GM19328 (cell line): ENCODE results near the gene ZDHHC14.
"Not testable (repeated sequence)": the region's sequence is repeated elsewhere in the genome, so short reads cannot be mapped to it uniquely, and the experiment has no call there.

Source experiments
- ATAC-seq: cut with Tn5 transposase; IDR thresholded peaks from one replicate; pipeline ENCODE4 v1.9.1; 2021; ENCODE audit warnings: mild to moderate bottlenecking, moderate library complexity; ENCODE audit not compliant: unreplicated experiment

The ZDHHC14 gene

DNA sequence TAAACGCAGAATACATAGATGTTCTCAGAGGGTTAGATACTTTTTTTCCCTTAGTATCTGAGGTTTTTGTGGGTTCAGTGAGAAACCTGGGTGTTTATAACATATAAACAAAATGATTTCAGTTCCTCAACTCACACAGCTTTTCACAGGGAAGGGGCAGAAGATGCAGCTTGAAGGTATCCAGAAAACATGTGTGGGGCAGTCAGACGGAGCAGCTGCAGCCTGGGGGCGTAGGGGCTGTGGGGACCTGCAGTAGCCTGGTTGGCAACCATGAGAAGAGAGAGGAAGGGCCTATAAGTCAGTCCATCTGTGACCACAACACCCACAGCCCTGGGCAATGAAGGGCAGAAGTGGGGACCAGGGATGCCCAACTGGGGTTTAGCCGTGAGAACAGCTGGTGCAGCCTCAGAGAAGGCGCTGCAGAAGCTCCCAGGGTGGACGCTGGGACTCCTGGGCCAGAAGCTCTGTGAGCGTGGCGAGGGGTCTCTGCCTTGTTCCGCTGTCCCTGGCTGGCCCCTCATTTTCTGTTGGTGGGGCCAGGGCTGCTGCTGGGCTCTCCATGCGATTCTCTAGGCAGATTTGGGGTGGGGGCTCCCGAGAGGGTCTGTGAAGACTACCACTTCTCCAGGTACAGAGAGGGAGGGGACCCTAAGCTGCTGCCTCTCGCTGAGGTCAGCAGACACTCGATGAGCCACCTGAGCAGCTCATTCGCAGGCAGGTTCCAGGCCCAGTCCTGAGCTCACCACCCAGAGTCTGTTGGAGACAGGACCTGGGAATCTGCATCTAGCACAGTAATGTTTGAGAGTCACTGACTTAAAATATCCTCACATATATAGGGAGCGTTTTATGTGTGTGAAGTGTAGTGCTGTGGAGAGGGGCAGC, 181.2 kb downstream of the ZDHHC14 start:
- peak; percentile 42 for ATAC-seq

DNA sequence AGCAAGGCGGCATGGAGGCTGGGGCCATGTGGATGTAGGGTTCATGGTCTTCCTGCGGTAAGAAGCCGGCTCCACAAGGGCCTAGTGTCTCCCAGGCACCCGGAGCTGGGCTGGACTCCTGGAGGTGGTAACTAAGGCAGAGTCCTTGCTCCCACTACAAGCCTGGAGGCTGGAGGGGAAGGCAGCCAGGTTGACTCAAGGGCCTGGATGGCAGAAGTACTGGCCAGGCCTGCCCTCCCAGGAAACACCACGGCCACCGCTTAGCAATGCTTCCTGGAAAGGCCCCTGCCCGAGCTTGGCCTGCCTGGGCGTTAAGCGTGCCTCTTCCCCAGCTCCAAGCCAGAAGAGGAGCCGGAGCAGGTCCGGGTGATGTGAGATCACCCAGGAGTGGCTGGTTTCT, 182.0 kb downstream of the ZDHHC14 start:
- no peak for ATAC-seq

DNA sequence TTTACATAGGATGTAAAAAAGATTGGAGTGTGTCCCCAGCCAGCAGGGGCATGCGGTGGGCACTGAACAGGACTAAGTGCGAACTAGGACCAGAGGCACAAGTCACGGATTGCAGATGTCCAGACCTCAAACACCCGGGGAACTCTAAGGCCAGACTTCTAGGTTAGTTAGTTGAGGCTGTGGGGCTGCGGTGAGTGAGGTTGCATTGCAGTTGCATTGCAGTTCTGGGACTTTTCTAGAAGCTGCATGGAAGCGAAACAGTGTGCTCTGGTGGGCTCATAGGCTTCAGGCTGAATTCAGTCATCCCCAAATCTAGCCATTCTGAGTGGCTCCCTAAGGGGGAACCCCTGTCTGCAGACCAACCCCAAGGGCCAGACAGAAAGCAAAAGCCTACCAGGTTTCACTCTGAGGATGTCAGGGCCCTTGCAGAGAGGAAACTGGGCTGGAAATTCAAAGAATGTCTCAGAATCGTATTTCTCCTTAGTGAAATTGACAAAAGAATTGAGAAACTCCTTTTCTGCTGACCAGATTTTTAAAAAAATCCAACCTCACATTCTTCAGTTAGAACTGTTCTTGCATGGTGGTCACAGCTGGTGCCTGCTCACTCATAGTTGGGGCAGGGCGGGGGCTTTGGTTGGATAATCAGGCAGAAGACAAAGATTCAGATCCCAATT, 182.8 kb downstream of the ZDHHC14 start:
- peak; percentile 36 for ATAC-seq

DNA sequence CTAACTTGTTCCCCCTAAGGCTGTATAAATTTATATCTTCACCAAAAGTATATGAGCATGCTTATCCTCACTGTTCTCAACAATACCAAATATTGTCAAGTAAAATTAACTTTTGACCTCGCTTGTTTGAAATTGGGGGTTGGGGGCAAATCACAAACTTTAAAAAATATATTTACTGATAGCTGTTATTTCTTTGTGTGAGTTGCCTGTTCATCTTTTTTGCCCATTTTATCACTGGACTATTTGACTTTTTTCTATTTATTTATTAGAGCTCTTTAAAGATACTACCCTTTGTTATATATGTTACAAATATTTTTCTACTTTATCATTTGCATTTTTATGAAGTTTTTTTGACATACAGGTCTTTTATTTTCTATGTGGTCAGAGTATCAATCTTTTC, 187.7 kb downstream of the ZDHHC14 start:
- no peak for ATAC-seq

DNA sequence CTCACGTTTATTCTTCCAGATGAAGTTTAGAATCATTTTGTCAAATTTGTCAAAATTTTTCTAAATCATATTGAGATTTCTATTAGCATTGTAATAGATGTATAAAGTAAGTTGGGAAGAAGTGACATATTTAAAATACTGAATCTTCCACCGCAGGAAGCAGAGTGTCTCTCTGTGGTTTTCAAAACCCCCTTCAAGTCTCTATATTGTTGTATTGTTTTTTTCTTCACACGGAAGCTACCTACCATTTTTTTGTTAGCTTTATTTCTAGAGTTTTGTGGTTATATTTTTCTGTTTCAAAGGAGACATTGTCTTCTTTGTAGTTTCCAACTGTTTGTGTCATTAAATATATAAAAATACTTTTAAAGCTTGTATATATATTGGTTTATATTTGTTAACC, 188.6 kb downstream of the ZDHHC14 start:
- ATAC-seq, result no peak

DNA sequence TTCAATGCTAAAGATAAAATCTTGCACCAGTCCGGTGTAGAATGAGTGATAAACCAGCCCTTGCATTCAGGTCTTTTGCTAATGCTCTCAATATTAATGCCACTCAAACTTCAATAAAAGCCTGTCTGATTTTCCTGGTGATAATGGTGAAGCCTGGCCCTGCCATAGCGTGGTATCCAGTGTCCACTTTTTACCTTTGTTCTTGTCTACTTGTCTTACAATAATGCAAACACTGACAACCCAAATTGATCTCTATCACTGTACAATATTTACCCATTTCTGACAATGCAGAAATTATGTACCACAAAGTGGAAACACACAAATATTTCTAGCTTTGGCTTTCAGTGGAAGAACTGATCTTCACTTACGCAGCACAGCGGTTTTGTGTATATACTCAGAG, 189.1 kb downstream of the ZDHHC14 start:
- no peak for ATAC-seq

DNA sequence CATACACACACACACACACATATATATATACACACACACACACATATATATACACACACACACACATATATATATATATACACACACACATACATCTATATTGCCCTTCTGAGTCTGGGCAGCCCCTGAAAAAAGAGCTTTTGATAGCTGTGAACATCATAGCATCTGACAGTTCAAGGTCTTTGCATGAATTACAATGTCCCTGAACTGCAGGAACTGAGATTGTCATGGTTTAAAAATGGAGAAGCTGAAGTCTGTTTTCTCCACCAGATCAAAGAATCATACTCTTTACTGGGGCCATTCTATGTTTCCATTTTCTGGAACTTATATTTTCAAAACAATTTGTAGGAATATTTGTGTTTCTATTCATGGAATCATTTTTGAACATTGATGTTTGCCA, 189.8 kb downstream of the ZDHHC14 start:
- no peak for ATAC-seq

DNA sequence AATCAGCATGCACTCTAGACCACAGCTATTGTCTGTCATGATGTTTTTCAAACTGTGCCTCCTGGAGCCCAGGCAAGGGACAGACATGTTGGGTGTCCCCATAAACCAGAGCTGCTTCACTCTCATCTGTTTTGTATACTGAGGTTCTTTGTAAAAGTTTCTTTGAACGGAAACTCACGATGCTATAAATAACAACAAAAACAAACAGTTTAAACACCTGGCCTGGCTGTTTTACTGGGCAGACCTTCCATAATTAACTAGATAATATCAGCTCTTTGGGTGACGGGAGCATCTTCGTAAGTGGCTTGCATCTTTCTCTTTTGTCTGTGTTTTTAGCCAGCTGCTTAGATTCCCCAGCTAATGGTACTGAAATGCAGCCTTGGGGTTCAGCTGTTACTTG, 190.3 kb downstream of the ZDHHC14 start:
- ATAC-seq, result peak; percentile 53

DNA sequence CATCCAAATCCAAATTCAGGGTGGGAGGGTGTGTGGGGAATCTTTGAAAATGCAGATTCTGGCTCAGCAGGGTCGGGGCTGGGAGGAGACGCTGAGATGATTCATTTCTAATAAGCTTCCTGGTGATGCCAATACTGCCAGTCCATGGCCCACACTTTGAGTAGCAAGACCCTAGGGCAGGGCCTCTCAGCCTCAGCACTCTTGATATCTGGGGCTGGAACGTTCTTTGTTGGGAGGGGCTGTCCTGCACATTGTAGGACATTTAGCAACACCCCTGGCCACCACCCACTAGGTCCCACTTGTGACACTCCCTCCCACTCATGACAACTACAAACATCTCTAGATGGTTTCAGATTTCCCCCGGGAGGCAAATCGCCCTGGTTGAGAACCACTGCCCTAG, 191.0 kb downstream of the ZDHHC14 start:
- ATAC-seq, result no peak

DNA sequence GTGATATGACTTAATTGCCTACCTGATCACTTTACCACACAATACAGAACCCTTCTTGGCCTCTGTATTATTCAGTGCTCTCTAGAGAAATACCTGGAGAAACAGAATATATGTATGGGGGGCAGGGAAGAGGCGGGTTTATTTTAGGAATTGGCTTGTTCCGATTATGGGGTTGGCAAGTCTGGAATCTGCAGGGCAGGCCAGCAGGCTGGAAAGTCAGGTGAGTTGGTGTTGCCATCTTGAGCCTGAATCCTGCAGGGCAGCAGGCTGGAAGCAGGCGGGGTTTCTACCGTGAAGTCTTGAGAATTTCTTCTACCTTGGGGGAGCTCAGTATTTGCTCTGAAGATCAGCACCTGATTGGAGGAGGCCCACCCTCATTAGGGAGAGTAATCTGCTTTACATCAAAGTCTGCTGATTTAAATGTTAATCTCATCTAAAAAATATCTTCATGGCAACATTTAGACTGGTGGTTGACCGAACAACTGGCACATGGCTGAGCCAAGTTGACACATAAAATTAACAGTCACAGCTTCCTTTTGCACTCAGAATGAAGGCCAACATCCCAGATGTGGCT, 193.9 kb downstream of the ZDHHC14 start:
- ATAC-seq, result no peak

DNA sequence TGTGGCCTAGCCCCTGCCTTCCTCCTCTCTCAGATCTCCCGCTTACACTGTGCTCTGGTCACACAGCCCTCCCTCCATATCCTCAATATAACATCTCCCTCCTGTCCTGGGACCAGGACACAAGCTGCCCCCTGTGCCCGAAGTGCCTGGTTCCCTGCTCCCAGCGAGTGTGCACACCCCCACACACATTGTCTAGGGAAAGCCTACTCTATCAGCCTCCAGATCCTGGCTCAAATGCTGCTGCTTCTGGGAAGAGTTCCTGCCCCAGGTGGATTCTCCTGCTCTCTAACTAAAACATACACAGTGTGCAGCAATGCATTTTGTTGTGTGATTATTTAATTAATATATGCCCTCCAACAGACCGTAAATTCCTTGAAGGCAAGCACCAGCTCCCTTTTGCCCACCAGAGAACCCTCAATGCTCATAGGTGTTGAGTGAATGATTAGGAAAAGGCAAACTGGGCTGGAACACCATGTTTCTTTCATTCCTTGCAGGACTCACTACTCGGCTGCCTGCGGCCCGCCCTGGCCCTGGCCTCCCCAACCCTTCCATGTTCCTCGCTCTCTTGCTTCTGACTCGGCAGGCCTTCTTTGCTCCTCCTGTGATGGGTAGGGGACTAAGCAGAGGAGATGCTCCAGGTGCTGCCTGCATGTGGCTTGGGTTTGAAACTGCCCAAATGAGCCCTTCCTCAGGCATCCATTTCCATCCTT, 194.6 kb downstream of the ZDHHC14 start:
- ATAC-seq, result no peak

DNA sequence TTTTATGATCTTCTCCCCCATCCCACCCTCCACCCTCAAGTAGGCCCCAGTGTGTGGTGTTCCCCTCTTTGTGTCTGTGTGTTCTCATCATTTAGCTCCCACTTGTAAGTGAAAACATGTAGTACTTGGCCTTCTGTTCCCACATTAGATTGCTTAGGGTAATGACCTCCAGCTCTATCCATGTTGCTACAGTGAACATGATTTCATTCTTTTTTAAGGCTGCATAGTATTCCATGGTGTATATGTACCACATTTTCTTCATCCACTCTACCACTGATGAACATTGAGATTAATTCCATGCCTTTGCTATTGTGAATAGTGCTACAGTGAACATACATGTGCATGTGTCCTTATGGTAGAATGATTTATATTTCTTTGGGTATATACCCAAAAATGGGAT, 196.0 kb downstream of the ZDHHC14 start:
- ATAC-seq, result not testable (repeated sequence)

DNA sequence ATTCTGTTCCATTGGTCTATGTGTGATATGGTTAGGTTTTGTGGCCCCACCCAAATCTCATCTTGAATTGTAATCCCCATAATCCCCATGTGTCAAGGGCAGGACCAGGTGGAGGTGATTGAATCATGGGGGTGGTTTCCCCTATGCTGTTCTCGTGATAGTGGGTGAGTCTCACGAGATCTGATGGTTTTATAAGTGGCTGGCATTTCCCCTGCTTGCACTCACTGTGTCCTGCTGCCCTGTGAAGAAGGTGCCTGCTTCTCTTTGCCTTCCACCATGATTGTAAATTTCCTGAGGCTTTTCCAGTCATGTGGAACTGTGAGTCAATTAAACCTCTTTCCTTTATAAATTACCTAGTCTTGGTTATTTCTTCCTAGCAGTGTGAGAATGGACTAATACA, 197.5 kb downstream of the ZDHHC14 start:
- not testable (repeated sequence) for ATAC-seq

DNA sequence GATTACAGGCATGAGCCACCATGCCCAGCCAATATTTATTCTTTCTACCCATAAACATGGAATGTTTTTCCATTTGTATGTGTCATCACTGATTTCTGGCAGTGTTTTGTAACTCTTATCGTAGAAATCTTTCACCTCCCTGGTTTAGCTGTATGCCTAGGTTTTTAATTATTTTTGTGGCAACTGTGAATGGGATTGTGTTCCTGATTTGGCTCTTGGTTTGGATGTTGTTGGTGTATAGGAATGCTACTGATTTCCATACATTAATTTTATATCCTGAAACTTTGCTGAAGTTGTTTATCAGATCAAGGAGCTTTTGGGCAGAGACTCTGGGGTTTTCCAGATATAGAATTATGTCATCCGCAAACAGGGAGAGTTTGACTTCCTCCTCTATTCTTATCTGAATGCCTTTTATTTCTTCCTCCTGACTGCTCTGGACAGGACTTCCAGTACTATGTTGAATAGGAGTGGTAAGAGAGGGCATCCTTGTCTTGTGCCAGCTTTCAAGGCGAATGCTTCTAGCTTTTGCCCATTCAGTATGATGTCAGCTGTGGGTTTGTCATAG, 198.6 kb downstream of the ZDHHC14 start:
- ATAC-seq, result no peak

DNA sequence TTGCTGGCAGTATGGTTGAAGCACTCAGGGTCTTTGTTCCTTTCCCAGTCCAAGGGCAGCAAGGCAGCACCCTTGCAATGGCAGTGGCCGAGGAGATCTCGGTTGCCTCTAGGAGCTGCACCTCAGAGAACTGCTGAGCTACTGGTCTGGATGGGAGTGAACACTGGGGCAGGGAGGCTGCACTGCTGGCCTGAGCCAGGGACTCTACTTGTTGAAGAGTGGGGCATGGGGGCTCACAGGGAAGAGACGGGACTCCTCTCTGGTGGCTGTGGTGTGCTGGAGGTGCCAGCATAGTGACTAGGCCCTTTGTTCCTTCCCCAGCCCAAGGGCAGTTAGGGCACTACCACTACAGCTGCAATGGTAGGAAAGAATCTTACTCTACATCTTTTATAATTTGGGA, 203.0 kb downstream of the ZDHHC14 start:
- ATAC-seq, result no peak

DNA sequence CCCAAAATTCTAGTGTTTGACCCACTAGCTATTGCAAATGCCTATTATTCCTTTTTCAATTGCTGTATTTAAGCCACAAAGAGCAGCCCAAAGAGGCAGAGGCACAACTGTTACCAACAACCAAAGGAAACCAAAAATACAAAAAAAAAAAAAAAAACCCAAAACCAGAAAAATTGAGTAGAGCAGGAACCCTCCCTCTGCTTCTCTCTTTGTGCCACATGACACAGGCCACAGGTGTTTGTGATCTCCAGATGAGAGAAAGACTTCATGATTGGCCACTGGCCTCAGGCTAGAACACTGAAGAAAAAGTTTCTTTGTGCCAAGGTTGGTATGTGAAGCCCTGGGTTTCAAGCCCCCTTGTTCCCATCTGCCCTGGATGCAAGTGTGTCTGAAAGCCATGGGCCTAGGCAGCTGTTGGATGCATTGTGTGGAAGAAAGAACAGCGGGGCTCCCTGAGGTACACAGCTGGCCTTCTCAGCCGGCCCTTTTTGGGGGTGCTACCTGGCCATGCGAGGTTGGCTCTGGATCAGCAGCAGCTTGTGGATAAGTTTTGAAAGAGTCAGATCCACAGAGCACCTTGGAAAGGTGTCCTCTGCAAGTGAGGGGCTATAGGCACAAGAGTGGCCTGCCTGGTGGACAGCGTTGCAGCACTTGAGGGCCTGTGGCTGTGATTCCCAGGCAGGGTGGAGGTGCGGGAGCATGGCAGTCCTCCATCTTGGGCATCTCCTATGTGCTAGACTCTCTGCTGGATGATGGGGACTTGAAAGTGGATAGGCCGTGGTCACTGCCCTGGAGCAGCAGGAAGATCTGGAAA, 204.5 kb downstream of the ZDHHC14 start:
- ATAC-seq, result no peak

DNA sequence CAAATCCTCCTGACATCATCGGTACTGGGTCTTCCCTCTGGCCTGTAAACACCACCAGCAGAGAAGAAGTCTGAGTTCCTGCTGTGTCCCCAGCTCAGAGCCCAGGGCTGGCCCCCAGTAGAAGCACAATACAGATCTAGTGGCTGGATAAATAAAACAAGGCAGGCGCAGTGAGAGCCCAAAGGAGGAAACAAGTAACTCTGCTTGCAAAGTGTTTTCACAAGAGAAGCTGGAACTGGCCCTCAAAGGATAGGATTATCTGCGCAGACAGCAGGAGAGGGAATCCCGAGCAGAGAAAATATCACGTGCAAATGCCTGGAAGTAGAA, 205.1 kb downstream of the ZDHHC14 start:
- ATAC-seq, result no peak

DNA sequence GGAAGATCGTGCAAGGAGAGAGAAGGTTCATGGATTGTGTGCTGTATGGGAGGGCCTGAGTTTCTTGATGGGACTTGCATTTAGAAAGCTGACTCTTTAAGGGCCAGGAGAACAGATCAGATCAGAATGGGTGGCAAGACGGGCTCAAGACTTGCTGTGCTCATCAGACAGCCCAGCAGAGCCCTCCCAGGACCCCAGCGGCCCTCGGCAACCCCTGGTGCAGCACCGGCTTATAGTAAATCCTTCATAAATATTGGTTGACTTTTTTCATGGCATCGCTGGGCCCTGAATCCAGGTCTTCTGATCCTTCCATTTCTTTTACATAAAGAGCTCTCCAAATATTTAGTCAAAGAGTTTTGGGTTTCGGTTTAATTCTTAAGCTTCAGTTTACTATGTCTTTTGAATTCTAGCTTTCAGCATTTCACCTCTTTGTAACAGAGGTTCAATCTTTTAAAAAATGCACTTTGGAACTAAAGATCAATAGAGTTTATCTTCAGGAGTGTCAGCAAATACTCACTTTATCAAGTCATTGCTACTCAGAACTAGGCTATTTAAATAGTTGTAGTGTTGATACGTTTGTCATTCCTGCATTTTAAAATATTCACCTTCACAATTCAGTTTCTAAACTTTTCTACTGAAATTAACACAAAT, 205.6 kb downstream of the ZDHHC14 start:
- no peak for ATAC-seq

DNA sequence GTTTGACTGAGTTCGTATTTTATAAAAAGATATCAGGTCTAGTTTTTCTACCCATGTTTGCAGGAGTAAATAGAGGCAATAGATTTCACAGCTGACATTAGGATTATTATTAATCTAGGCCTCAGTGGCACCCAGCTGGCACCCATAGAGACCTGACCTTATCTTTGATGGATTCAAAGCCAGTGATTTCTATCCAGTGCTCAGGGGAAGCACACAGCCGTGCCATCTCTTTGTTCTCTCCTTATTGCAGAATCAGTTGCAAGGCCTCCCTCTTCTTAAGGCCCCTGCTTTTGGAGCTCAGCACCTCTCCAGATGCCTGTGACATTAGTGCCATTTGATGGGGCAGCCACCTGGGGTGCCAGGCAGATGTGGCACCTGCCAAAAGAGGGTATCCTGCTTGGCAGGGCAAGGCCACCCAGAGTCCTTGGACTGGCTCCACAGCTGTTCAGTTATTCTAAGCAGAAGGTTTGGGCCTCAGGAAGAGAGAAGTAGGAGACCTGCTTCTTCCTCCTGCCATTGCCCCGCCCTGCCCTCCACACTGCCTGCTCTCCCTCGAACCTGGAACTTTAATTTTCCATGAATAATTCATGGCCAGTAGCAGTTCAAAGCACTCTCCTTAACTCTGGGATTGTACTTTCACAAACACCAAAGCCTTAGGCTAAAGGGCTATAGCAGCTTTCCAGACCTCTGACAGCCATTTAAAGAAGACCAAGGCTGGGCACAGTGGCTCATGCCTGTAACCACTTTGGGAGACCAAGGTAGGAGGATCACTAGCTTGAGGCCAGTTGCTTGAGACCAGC, 206.3 kb downstream of the ZDHHC14 start:
- no peak for ATAC-seq
